ENCODE measurements around the gene ITGA3. TPM values are rescaled to one million over a fixed set of nuclear protein-coding genes. Genes with fewer than 3 reads are reported as not detected.

ITGA3 gene
- polyA plus RNA-seq, 2 donors = 38.3 to 41.8 TPM

- Histone ChIP-seq H3K4me3 (ENCODE audit: low read depth in 1 of 2, low read length in 2 of 2) (no peak overlapping the region), H3K27me3 (ENCODE audit: control insufficient read depth in 1 of 2, insufficient read depth in 2 of 2, low read length in 2 of 2) (no peaks in the 10 kb centered on the region), H3K27ac (ENCODE audit: low read depth in 2 of 2, low read length in 1 of 2) (peak overlapping the region in 1 of 2 donors; percentile 38), H3K36me3 (ENCODE audit: control insufficient read depth in 2 of 2, insufficient read depth in 2 of 2, low read length in 1 of 2) (no peaks in the 10 kb centered on the region), H3K4me1 (ENCODE audit: control insufficient read depth in 2 of 2, insufficient read depth in 2 of 2, low read length in 1 of 2) (peaks cover 4 to 19% of the 10 kb centered on the region in 2 donors), H3K9me3 (ENCODE audit: control insufficient read depth in 2 of 2, insufficient read depth in 1 of 2, low read depth in 1 of 2, low read length in 1 of 2) (no peaks in the 10 kb centered on the region)
- 62 to 65% methylated on average over 16 of the region's 16 CpGs for WGBS, 2 donors
These were observed 12.4 kb upstream of the ITGA3 start for GRCh38 chr17:50043290-50044148.

DNA sequence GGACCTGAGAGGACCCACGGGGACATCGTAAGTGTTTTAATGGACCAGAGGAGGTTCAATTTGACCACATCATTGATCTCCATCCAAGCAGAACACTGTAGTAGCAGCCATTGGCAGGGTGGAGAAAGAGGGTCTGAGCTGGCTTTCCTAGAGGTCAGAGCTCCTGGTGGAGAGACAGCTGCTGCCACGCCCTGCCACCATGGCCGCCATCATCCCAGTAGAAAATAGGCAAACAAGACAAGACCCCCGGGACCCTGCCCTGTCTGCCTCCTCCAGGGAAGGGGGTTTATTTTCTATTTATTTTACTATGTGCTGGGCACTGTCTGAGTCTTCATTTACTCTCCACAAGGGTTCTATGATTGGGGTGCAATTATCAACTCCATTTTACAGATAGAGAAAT lies 11.4 kb upstream of the ITGA3 start:
- H3K27ac ChIP-seq (ENCODE audit: low read depth in 2 of 2, low read length in 1 of 2) = no peak overlapping the region
- H3K27me3 ChIP-seq (ENCODE audit: control insufficient read depth in 1 of 2, insufficient read depth in 2 of 2, low read length in 2 of 2) = no peaks in the 10 kb centered on the region
- peaks cover 4 to 19% of the 10 kb centered on the region in 2 donors for H3K4me1 ChIP-seq (ENCODE audit: control insufficient read depth in 2 of 2, insufficient read depth in 2 of 2, low read length in 1 of 2)
- no peak overlapping the region for H3K4me3 ChIP-seq (ENCODE audit: low read depth in 1 of 2, low read length in 2 of 2)
- H3K9me3 ChIP-seq (ENCODE audit: control insufficient read depth in 2 of 2, insufficient read depth in 1 of 2, low read depth in 1 of 2, low read length in 1 of 2) = no peaks in the 10 kb centered on the region
- no peaks in the 10 kb centered on the region for H3K36me3 ChIP-seq (ENCODE audit: control insufficient read depth in 2 of 2, insufficient read depth in 2 of 2, low read length in 1 of 2)
- WGBS, 2 donors = 92 to 98% methylated on average over 5 of the region's 5 CpGs

- Histone ChIP-seq H3K27me3 (ENCODE audit: control insufficient read depth in 1 of 2, insufficient read depth in 2 of 2, low read length in 2 of 2) (no peaks in the 10 kb centered on the region), H3K4me3 (ENCODE audit: low read depth in 1 of 2, low read length in 2 of 2) (no peak overlapping the region), H3K9me3 (ENCODE audit: control insufficient read depth in 2 of 2, insufficient read depth in 1 of 2, low read depth in 1 of 2, low read length in 1 of 2) (no peaks in the 10 kb centered on the region), H3K36me3 (ENCODE audit: control insufficient read depth in 2 of 2, insufficient read depth in 2 of 2, low read length in 1 of 2) (no peaks in the 10 kb centered on the region), H3K27ac (ENCODE audit: low read depth in 2 of 2, low read length in 1 of 2) (no peak overlapping the region), H3K4me1 (ENCODE audit: control insufficient read depth in 2 of 2, insufficient read depth in 2 of 2, low read length in 1 of 2) (peaks cover 4 to 19% of the 10 kb centered on the region in 2 donors)
- WGBS, 2 donors = 22 to 48% methylated on average over 3 to 4 of the region's 4 CpGs
These were observed 10.8 kb upstream of the ITGA3 start for GRCh38 chr17:50045154-50045553.

DNA sequence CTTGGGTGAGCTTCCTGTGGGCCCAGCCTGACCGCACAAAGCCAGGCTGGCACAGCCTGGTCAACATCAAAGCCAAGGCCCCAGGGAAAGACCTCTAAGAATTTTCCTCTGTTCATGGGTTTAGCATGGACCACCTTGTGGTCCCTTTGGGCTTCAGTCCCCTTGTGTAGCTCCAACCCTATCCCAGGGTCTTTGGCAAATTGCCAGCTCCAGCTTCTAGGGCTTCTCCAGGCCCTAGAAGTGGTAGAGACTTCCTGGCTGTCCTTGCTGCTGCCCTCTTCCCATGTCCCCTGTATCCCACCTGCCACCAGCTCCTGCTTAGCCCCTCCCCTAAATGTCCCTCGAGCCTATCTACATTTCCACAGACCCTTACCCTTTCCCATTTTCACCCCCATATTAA lies 9.7 kb upstream of the ITGA3 start:
- 79 to 82% methylated on average over 2 of the region's 2 CpGs for WGBS, 2 donors
- peaks cover 6 to 25% of the 10 kb centered on the region in 2 donors for H3K4me1 ChIP-seq (ENCODE audit: control insufficient read depth in 2 of 2, insufficient read depth in 2 of 2, low read length in 1 of 2)
- no peaks in the 10 kb centered on the region for H3K9me3 ChIP-seq (ENCODE audit: control insufficient read depth in 2 of 2, insufficient read depth in 1 of 2, low read depth in 1 of 2, low read length in 1 of 2)
- H3K27me3 ChIP-seq (ENCODE audit: control insufficient read depth in 1 of 2, insufficient read depth in 2 of 2, low read length in 2 of 2) = no peaks in the 10 kb centered on the region
- H3K4me3 ChIP-seq (ENCODE audit: low read depth in 1 of 2, low read length in 2 of 2) = no peak overlapping the region
- H3K27ac ChIP-seq (ENCODE audit: low read depth in 2 of 2, low read length in 1 of 2) = no peak overlapping the region
- no peaks in the 10 kb centered on the region for H3K36me3 ChIP-seq (ENCODE audit: control insufficient read depth in 2 of 2, insufficient read depth in 2 of 2, low read length in 1 of 2)

DNA sequence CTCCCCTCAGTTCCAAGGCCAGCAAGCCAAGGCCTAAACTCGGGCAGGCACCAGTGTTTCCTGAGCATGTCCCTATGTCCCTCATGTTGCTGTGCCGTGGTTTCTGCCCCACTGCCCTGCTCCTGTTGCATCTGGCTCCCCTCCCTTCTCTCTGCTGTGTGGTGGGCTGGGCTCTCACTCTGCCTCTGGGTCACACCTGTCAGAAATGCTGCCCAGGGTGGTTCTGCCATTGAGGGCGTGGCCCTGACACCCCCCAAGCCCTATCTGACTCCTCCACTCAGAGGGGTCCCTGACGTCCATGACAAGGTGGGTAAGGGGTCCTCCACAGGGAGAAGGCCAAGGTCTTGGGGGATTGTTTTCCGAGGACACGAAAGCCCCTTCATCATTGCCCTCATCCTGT lies 9.2 kb upstream of the ITGA3 start:
- no peak overlapping the region for H3K4me3 ChIP-seq (ENCODE audit: low read depth in 1 of 2, low read length in 2 of 2)
- H3K27me3 ChIP-seq (ENCODE audit: control insufficient read depth in 1 of 2, insufficient read depth in 2 of 2, low read length in 2 of 2) = no peaks in the 10 kb centered on the region
- no peak overlapping the region for H3K27ac ChIP-seq (ENCODE audit: low read depth in 2 of 2, low read length in 1 of 2)
- H3K9me3 ChIP-seq (ENCODE audit: control insufficient read depth in 2 of 2, insufficient read depth in 1 of 2, low read depth in 1 of 2, low read length in 1 of 2) = no peaks in the 10 kb centered on the region
- H3K4me1 ChIP-seq (ENCODE audit: control insufficient read depth in 2 of 2, insufficient read depth in 2 of 2, low read length in 1 of 2) = peaks cover 7 to 30% of the 10 kb centered on the region in 2 donors
- 79 to 83% methylated on average over 6 of the region's 6 CpGs for WGBS, 2 donors
- H3K36me3 ChIP-seq (ENCODE audit: control insufficient read depth in 2 of 2, insufficient read depth in 2 of 2, low read length in 1 of 2) = no peaks in the 10 kb centered on the region

GRCh38 chr17:50047083-50047482 lies 8.8 kb upstream of the ITGA3 start:
- peaks cover 7 to 30% of the 10 kb centered on the region in 2 donors for H3K4me1 ChIP-seq (ENCODE audit: control insufficient read depth in 2 of 2, insufficient read depth in 2 of 2, low read length in 1 of 2)
- WGBS, 2 donors = 68 to 73% methylated on average over 6 of the region's 6 CpGs

DNA sequence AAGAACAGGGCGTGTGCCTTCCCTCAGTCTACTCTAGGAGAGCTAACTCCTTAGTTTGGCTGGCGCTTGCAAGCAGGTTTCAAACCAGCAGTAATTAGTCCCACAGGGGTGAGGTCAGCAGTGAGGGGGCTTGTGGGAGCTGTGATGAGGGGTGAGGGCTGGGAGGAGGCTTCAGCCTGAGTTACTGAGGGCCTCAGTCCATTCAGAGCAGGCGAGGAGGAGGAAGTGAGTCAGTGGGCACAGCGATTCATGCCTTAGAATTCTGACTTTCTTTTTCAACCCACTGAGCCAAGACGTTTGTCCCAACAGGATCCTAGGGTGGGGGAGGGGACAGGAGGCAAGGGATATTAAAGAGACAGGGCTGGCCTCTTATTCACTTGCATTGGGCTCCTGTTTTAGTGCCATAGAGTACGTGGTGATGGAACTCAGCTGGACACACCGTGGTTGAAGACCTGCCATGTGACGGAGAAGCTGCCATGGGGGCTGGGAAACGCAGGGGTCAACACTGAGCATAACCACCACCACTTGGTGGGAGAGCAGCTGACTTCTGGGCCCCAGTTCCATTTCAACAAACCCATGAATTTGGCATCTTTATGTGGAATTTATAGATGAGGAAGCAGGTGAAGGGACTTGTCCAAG lies 8.3 kb upstream of the ITGA3 start:
- Histone ChIP-seq H3K9me3 (ENCODE audit: control insufficient read depth in 2 of 2, insufficient read depth in 1 of 2, low read depth in 1 of 2, low read length in 1 of 2) (no peaks in the 10 kb centered on the region), H3K36me3 (ENCODE audit: control insufficient read depth in 2 of 2, insufficient read depth in 2 of 2, low read length in 1 of 2) (no peaks in the 10 kb centered on the region), H3K27me3 (ENCODE audit: control insufficient read depth in 1 of 2, insufficient read depth in 2 of 2, low read length in 2 of 2) (no peaks in the 10 kb centered on the region), H3K4me1 (ENCODE audit: control insufficient read depth in 2 of 2, insufficient read depth in 2 of 2, low read length in 1 of 2) (peaks cover 7 to 30% of the 10 kb centered on the region in 2 donors), H3K4me3 (ENCODE audit: low read depth in 1 of 2, low read length in 2 of 2) (no peak overlapping the region), H3K27ac (ENCODE audit: low read depth in 2 of 2, low read length in 1 of 2) (peak overlapping the region in 1 of 2 donors; percentile 1)
- WGBS, 2 donors = 52 to 66% methylated on average over 9 of the region's 9 CpGs

More at GRCh38 chr17:50047083-50047482, 8.8 kb upstream of the ITGA3 start:
- no peak overlapping the region for H3K4me3 ChIP-seq (ENCODE audit: low read depth in 1 of 2, low read length in 2 of 2)
- H3K27me3 ChIP-seq (ENCODE audit: control insufficient read depth in 1 of 2, insufficient read depth in 2 of 2, low read length in 2 of 2) = no peaks in the 10 kb centered on the region
- no peaks in the 10 kb centered on the region for H3K9me3 ChIP-seq (ENCODE audit: control insufficient read depth in 2 of 2, insufficient read depth in 1 of 2, low read depth in 1 of 2, low read length in 1 of 2)
- H3K27ac ChIP-seq (ENCODE audit: low read depth in 2 of 2, low read length in 1 of 2) = no peak overlapping the region
- no peaks in the 10 kb centered on the region for H3K36me3 ChIP-seq (ENCODE audit: control insufficient read depth in 2 of 2, insufficient read depth in 2 of 2, low read length in 1 of 2)

DNA sequence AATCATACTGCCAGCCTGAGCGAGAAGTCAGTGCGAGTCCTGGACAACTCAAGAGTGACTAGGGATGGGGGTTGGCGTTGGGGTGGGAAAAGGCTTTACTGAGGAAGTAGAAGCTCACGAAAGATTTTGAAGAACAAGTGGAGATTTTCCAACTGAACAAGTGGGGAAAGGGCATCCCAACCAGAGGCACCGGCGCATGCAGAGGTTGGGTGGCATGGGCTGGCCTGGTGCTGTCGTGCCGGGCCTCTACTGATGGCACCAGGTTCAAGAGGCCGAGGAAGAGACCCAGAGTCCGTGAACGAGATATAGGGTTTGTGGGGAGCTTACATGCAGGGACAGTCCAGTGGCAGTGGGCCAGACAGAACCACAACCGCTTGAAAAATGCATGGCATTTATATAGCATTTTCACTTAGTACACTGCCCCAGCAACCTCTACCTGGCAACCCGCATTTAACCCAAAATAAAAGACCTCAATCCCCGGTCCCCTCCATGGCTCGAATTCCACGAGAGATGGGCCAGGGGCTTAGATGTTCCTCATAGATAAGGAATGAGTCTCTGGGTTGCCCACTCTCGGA lies 7.7 kb upstream of the ITGA3 start:
- H3K9me3 ChIP-seq (ENCODE audit: control insufficient read depth in 2 of 2, insufficient read depth in 1 of 2, low read depth in 1 of 2, low read length in 1 of 2) = no peaks in the 10 kb centered on the region
- H3K4me3 ChIP-seq (ENCODE audit: low read depth in 1 of 2, low read length in 2 of 2) = no peak overlapping the region
- H3K4me1 ChIP-seq (ENCODE audit: control insufficient read depth in 2 of 2, insufficient read depth in 2 of 2, low read length in 1 of 2) = peaks cover 7 to 32% of the 10 kb centered on the region in 2 donors
- no peaks in the 10 kb centered on the region for H3K36me3 ChIP-seq (ENCODE audit: control insufficient read depth in 2 of 2, insufficient read depth in 2 of 2, low read length in 1 of 2)
- H3K27me3 ChIP-seq (ENCODE audit: control insufficient read depth in 1 of 2, insufficient read depth in 2 of 2, low read length in 2 of 2) = no peaks in the 10 kb centered on the region
- H3K27ac ChIP-seq (ENCODE audit: low read depth in 2 of 2, low read length in 1 of 2) = no peak overlapping the region
- WGBS, 2 donors = 91 to 93% methylated on average over 17 of the region's 17 CpGs

- Histone ChIP-seq H3K4me3 (ENCODE audit: low read depth in 1 of 2, low read length in 2 of 2) (no peak overlapping the region), H3K27ac (ENCODE audit: low read depth in 2 of 2, low read length in 1 of 2) (no peak overlapping the region), H3K27me3 (ENCODE audit: control insufficient read depth in 1 of 2, insufficient read depth in 2 of 2, low read length in 2 of 2) (no peaks in the 10 kb centered on the region), H3K9me3 (ENCODE audit: control insufficient read depth in 2 of 2, insufficient read depth in 1 of 2, low read depth in 1 of 2, low read length in 1 of 2) (no peaks in the 10 kb centered on the region), H3K36me3 (ENCODE audit: control insufficient read depth in 2 of 2, insufficient read depth in 2 of 2, low read length in 1 of 2) (no peaks in the 10 kb centered on the region), H3K4me1 (ENCODE audit: control insufficient read depth in 2 of 2, insufficient read depth in 2 of 2, low read length in 1 of 2) (peaks cover 4 to 35% of the 10 kb centered on the region in 2 donors)
- WGBS, 2 donors = 81 to 86% methylated on average over 4 of the region's 4 CpGs
These were observed 6.9 kb upstream of the ITGA3 start for GRCh38 chr17:50048988-50049387.
